ENCODE measurements around the gene CSMD2.

- TF ChIP-seq, protein P1, sequence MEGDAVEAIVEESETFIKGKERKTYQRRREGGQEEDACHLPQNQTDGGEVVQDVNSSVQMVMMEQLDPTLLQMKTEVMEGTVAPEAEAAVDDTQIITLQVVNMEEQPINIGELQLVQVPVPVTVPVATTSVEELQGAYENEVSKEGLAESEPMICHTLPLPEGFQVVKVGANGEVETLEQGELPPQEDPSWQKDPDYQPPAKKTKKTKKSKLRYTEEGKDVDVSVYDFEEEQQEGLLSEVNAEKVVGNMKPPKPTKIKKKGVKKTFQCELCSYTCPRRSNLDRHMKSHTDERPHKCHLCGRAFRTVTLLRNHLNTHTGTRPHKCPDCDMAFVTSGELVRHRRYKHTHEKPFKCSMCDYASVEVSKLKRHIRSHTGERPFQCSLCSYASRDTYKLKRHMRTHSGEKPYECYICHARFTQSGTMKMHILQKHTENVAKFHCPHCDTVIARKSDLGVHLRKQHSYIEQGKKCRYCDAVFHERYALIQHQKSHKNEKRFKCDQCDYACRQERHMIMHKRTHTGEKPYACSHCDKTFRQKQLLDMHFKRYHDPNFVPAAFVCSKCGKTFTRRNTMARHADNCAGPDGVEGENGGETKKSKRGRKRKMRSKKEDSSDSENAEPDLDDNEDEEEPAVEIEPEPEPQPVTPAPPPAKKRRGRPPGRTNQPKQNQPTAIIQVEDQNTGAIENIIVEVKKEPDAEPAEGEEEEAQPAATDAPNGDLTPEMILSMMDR (conservative IDR thresholded peaks at IDR 0.05 in 1 of 2, IDR thresholded peaks at IDR 0.05 in 1 of 2; ENCODE audit: low read depth in 1 of 2, low read length in 2 of 2) = no peak
- no peak for TF ChIP-seq EZH2 (IDR thresholded peaks at IDR 0.05; ENCODE audit: low read length, missing control alignments)
These were observed 446.8 kb downstream of the CSMD2 start for GRCh38 chr1:33718186-33718585.
